ENCODE results near the gene SBF2. TPM values are rescaled to one million over a fixed set of nuclear protein-coding genes. Genes with fewer than 3 reads are reported as not detected.

The SBF2 gene
- polyA plus RNA-seq, 1 donor (not counting 4 experiments of a cell fraction or from before 2014, with no cell fraction given), result 24.5 TPM

GRCh38 chr11:10274726-10275125 lies 19.3 kb downstream of the SBF2 start:
- Histone ChIP-seq H3K9ac (ENCODE audit: control insufficient read depth, extremely low read depth, insufficient read depth, low read length) (no peak overlapping the region), H4K20me1 (ENCODE audit: control insufficient read depth, extremely low read depth, insufficient read depth, low read length) (no peaks in the 10 kb centered on the region), H3K36me3 (ENCODE audit: control insufficient read depth in 2 of 2, extremely low read depth in 1 of 2, insufficient read depth in 2 of 2, low read length in 2 of 2) (no peaks in the 10 kb centered on the region), H3K4me1 (ENCODE audit: control insufficient read depth, extremely low read depth, insufficient read depth, low read length) (peaks cover 4% of the 10 kb centered on the region), H3K79me2 (ENCODE audit: control insufficient read depth, insufficient read depth, low read length) (peaks cover 24% of the 10 kb centered on the region), H3K27ac (ENCODE audit: control insufficient read depth, insufficient read depth, low read length) (no peak overlapping the region), H3K4me3 (ENCODE audit: control insufficient read depth in 2 of 3, extremely low read depth in 1 of 3, insufficient read depth in 2 of 3, low read depth in 1 of 3, low read length in 3 of 3) (no peak overlapping the region), H3K27me3 (ENCODE audit: control insufficient read depth, extremely low read depth, insufficient read depth, low read length) (no peaks in the 10 kb centered on the region), H2AFZ (ENCODE audit: control insufficient read depth, low read length) (no peak overlapping the region), H3K9me1 (ENCODE audit: control insufficient read depth, extremely low read depth, insufficient read depth, low read length) (no peaks in the 10 kb centered on the region), H3K9me3 (ENCODE audit: control insufficient read depth, low read depth, low read length) (no peaks in the 10 kb centered on the region), H3K4me2 (ENCODE audit: control insufficient read depth, extremely low read depth, insufficient read depth, low read depth, low read length) (peak overlapping the region; percentile 0)
- TF ChIP-seq EZH2 (IDR thresholded peaks at IDR 0.05; ENCODE audit: low read length), result no peak
- TF ChIP-seq, protein P1, sequence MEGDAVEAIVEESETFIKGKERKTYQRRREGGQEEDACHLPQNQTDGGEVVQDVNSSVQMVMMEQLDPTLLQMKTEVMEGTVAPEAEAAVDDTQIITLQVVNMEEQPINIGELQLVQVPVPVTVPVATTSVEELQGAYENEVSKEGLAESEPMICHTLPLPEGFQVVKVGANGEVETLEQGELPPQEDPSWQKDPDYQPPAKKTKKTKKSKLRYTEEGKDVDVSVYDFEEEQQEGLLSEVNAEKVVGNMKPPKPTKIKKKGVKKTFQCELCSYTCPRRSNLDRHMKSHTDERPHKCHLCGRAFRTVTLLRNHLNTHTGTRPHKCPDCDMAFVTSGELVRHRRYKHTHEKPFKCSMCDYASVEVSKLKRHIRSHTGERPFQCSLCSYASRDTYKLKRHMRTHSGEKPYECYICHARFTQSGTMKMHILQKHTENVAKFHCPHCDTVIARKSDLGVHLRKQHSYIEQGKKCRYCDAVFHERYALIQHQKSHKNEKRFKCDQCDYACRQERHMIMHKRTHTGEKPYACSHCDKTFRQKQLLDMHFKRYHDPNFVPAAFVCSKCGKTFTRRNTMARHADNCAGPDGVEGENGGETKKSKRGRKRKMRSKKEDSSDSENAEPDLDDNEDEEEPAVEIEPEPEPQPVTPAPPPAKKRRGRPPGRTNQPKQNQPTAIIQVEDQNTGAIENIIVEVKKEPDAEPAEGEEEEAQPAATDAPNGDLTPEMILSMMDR (optimal IDR thresholded peaks at IDR 0.05 in 1 of 3, IDR thresholded peaks at IDR 0.05 in 1 of 3, conservative IDR thresholded peaks at IDR 0.05 in 1 of 3; ENCODE audit: extremely low read depth in 1 of 3, insufficient read depth in 2 of 3, low read length in 3 of 3), result no peak
- dilution Hi-C loops (cut with MboI; ENCODE audit: extremely low pct_ligation_motif_present, low sequenced_read_pairs), result no loop called here
- FAIRE-seq (no peak), DNase-seq (ENCODE audit: low read depth, low spot score) (no peak)

DNA sequence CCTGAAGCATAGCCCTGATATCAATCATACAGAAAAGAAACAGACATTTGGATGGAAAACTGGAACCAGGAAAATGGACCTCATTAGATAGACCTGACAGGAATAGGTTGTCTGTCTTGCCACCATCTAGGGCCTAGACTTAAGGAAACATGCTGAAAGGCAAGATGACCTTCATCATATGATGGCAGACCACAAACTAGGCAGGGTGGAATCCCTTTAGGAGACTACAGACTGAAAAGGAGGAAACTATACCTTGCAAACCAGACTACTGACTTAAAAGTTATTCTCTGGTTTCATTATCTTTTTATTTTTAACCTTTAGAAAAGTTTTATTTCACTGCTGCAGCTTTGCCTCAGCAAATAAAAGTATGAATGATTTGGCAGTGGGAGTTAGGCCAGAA lies 20.3 kb downstream of the SBF2 start:
- no peak overlapping the region for H3K27ac ChIP-seq (ENCODE audit: control insufficient read depth, insufficient read depth, low read length)
- peaks cover 22% of the 10 kb centered on the region for H3K79me2 ChIP-seq (ENCODE audit: control insufficient read depth, insufficient read depth, low read length)
- dilution Hi-C loops (cut with MboI; ENCODE audit: extremely low pct_ligation_motif_present, low sequenced_read_pairs), result no loop called here
- no peak overlapping the region for H2AFZ ChIP-seq (ENCODE audit: control insufficient read depth, low read length)
- FAIRE-seq, result no peak
- peaks cover 11% of the 10 kb centered on the region for H3K4me1 ChIP-seq (ENCODE audit: control insufficient read depth, extremely low read depth, insufficient read depth, low read length)
- H3K9ac ChIP-seq (ENCODE audit: control insufficient read depth, extremely low read depth, insufficient read depth, low read length), result no peak overlapping the region
- TF ChIP-seq, protein P1 (optimal IDR thresholded peaks at IDR 0.05 in 1 of 3, IDR thresholded peaks at IDR 0.05 in 1 of 3, conservative IDR thresholded peaks at IDR 0.05 in 1 of 3; ENCODE audit: extremely low read depth in 1 of 3, insufficient read depth in 2 of 3, low read length in 3 of 3), result no peak
- no peak for TF ChIP-seq EZH2 (IDR thresholded peaks at IDR 0.05; ENCODE audit: low read length)
- no peak for DNase-seq (ENCODE audit: low read depth, low spot score)
- no peaks in the 10 kb centered on the region for H3K9me1 ChIP-seq (ENCODE audit: control insufficient read depth, extremely low read depth, insufficient read depth, low read length)
- H3K4me2 ChIP-seq (ENCODE audit: control insufficient read depth, extremely low read depth, insufficient read depth, low read depth, low read length), result no peak overlapping the region
- no peaks in the 10 kb centered on the region for H3K9me3 ChIP-seq (ENCODE audit: control insufficient read depth, low read depth, low read length)
- H3K4me3 ChIP-seq (ENCODE audit: control insufficient read depth in 2 of 3, extremely low read depth in 1 of 3, insufficient read depth in 2 of 3, low read depth in 1 of 3, low read length in 3 of 3), result no peak overlapping the region
- no peaks in the 10 kb centered on the region for H4K20me1 ChIP-seq (ENCODE audit: control insufficient read depth, extremely low read depth, insufficient read depth, low read length)
- no peaks in the 10 kb centered on the region for H3K27me3 ChIP-seq (ENCODE audit: control insufficient read depth, extremely low read depth, insufficient read depth, low read length)
- no peaks in the 10 kb centered on the region for H3K36me3 ChIP-seq (ENCODE audit: control insufficient read depth in 2 of 2, extremely low read depth in 1 of 2, insufficient read depth in 2 of 2, low read length in 2 of 2)

Measured in keratinocyte (primary cell).